Dermis microvascular lymphatic vessel endothelial cell (primary cell): Measurements from ENCODE around the gene ARRB2. TPM values are rescaled to one million over a fixed set of nuclear protein-coding genes. Genes with fewer than 3 reads are reported as not detected.
"Not testable (repeated sequence)": the region's sequence is repeated elsewhere in the genome, so short reads cannot be mapped to it uniquely, and the experiment has no call there.

Source experiments
- DNase-seq, 2 donors: peaks; one replicate each; pipeline versions ENCODE4 v3.0.0 to v3.0.0-alpha.2; 2010; ENCODE audit warnings: low read depth in 2 of 2
- total RNA-seq: library from RNA; depleted of rRNA; stranded (reverse); fragments of >200 nt; gene quantifications from 2 replicates; pipeline ENCODE4 v1.2.1, GENCODE V29; 2014

The ARRB2 gene
- total RNA-seq, 1 donor from 2014 or later = 8.2 TPM

GRCh38 chr17:4701116-4701515 lies 9.3 kb upstream of the ARRB2 start:
- no peak for DNase-seq

GRCh38 chr17:4703330-4703691 lies 7.1 kb upstream of the ARRB2 start:
- no peak for DNase-seq

GRCh38 chr17:4704574-4704907 lies 5.9 kb upstream of the ARRB2 start:
- not testable (repeated sequence) for DNase-seq

GRCh38 chr17:4704991-4705390 lies 5.4 kb upstream of the ARRB2 start:
- no peak for DNase-seq

GRCh38 chr17:4706121-4706520 lies 4.3 kb upstream of the ARRB2 start:
- DNase-seq = no peak

GRCh38 chr17:4708436-4708835 lies 2.0 kb upstream of the ARRB2 start:
- DNase-seq = no peak

GRCh38 chr17:4710693-4711634 lies 532 bp downstream of the ARRB2 start:
- DNase-seq = no peak

GRCh38 chr17:4711661-4712181 lies 1.3 kb downstream of the ARRB2 start:
- no peak for DNase-seq

- no peak for DNase-seq
These were observed 2.1 kb downstream of the ARRB2 start for GRCh38 chr17:4712526-4712925.

- not testable (repeated sequence) for DNase-seq
These were observed 4.1 kb downstream of the ARRB2 start for GRCh38 chr17:4714340-4715062.

- no peak for DNase-seq
These were observed 4.8 kb downstream of the ARRB2 start for GRCh38 chr17:4715063-4715744.

GRCh38 chr17:4716081-4716480 lies 5.6 kb downstream of the ARRB2 start:
- no peak for DNase-seq

GRCh38 chr17:4717791-4718190 lies 7.4 kb downstream of the ARRB2 start:
- no peak for DNase-seq

GRCh38 chr17:4718276-4718675 lies 7.8 kb downstream of the ARRB2 start:
- DNase-seq = no peak

GRCh38 chr17:4719146-4719545 lies 8.7 kb downstream of the ARRB2 start:
- no peak for DNase-seq

- DNase-seq = peak in 1 of 2 donors; percentile 25
These were observed 9.3 kb downstream of the ARRB2 start for GRCh38 chr17:4719684-4720221.

GRCh38 chr17:4720787-4721186 lies 10.4 kb downstream of the ARRB2 start:
- no peak for DNase-seq

GRCh38 chr17:4721203-4722135 lies 11.0 kb downstream of the ARRB2 start:
- peak in 1 of 2 donors; percentile 38 for DNase-seq

- no peak for DNase-seq
These were observed 12.3 kb downstream of the ARRB2 start for GRCh38 chr17:4722678-4723240.

- no peak for DNase-seq
These were observed 14.2 kb downstream of the ARRB2 start for GRCh38 chr17:4724650-4725049.
